ENCODE measurements around the gene TCP10L. TPM values are rescaled to one million over a fixed set of nuclear protein-coding genes. Genes with fewer than 3 reads are reported as not detected.

Gene TCP10L
- total and polyA plus RNA-seq, 9 donors: 0.48 to 5.2 (median 1.7) TPM

DNA sequence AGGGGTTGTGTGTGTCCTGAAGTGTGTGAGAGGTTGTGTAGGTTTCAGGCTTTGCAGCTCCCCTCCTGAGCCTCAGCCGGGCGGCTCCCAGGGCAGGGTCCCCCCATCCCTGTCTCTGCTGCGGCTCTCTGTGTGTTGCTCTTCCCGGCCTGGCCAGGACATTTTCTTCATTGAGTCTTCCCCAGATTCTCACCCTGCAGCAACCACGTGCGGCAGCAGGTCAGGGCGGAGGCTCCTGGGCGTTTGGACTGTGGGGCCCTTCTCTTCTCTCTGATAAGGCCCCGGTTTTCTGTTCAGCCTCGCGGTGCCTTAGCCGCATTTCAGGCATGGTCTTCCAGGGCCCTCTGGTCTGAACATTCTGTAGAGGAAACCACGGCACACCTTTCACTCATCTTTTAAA lies 1.8 kb upstream of the TCP10L start:
- no peak overlapping the region for H3K27ac ChIP-seq
- no peaks in the 10 kb centered on the region for H3K9me3 ChIP-seq
- no peaks in the 10 kb centered on the region for H3K27me3 ChIP-seq
- DNase-seq: no peak
- no peaks in the 10 kb centered on the region for H3K36me3 ChIP-seq
- WGBS, 3 donors: 71 to 75% (median 73%) methylated on average over 13 of the region's 13 CpGs
- no peak for TF ChIP-seq POLR2A (IDR thresholded peaks at IDR 0.05)
- TF ChIP-seq, protein P1, sequence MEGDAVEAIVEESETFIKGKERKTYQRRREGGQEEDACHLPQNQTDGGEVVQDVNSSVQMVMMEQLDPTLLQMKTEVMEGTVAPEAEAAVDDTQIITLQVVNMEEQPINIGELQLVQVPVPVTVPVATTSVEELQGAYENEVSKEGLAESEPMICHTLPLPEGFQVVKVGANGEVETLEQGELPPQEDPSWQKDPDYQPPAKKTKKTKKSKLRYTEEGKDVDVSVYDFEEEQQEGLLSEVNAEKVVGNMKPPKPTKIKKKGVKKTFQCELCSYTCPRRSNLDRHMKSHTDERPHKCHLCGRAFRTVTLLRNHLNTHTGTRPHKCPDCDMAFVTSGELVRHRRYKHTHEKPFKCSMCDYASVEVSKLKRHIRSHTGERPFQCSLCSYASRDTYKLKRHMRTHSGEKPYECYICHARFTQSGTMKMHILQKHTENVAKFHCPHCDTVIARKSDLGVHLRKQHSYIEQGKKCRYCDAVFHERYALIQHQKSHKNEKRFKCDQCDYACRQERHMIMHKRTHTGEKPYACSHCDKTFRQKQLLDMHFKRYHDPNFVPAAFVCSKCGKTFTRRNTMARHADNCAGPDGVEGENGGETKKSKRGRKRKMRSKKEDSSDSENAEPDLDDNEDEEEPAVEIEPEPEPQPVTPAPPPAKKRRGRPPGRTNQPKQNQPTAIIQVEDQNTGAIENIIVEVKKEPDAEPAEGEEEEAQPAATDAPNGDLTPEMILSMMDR (IDR thresholded peaks at IDR 0.05): no peak
- intact Hi-C loops (cut with DNase I): no loop called here
- no peaks in the 10 kb centered on the region for H3K4me1 ChIP-seq (ENCODE audit: insufficient read depth)
- H3K4me3 ChIP-seq: no peak overlapping the region

DNA sequence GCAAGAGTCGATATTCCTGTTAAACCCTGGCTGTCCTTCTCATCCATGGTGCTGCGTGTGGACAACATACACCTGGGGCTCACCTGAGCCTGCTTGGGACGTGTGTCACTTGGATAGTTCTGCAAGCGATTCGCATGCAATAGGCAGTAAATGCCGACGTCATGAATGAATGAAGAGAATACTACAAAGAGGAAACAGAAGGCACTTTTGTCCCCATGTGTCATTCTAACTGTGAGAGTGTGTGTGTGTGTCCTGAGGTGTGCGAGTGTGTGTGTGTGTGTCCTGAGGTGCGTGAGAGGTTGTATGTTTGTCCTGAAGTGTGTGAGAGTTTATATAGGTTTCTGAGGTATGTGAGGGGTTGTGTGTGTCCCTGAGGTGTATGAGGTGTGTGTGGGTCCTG lies 647 bp upstream of the TCP10L start:
- 83 to 93% (median 88%) methylated on average over 9 of the region's 9 CpGs for WGBS, 3 donors
- intact Hi-C loops (cut with DNase I): no loop called here
- DNase-seq: no peak
- no peak for TF ChIP-seq EP300 (IDR thresholded peaks at IDR 0.05)
- TF ChIP-seq, protein P1 (IDR thresholded peaks at IDR 0.05): no peak
- no peak for TF ChIP-seq POLR2A (IDR thresholded peaks at IDR 0.05)
- Histone ChIP-seq H3K9me3 (no peaks in the 10 kb centered on the region), H3K27ac (no peak overlapping the region), H3K4me1 (ENCODE audit: insufficient read depth) (no peaks in the 10 kb centered on the region), H3K36me3 (no peaks in the 10 kb centered on the region), H3K27me3 (no peaks in the 10 kb centered on the region), H3K4me3 (no peak overlapping the region)

DNA sequence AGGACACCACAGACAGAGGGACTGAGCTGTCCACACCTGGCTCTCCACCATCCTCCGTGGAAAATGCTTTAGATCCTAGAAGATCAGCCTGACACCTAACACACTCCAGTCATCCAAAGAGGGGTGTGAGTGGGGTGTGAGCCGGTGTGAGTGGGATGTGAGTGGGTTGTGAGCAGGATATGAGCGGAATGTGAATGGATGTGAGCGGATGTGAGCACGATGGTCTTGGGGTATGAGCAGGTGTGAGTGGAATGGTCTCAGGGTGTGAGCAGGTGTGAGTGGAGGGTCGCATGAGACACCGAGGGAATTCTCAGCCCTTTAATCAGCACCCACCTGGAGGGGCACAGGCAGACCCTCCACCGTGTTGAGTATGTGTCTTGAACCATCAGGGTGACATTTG lies 851 bp downstream of the TCP10L start:
- intact Hi-C loops (cut with DNase I): no loop called here
- 83 to 91% (median 85%) methylated on average over 8 of the region's 8 CpGs for WGBS, 3 donors
- TF ChIP-seq, protein P1 (IDR thresholded peaks at IDR 0.05): no peak
- no peak for TF ChIP-seq POLR2A (IDR thresholded peaks at IDR 0.05)
- TF ChIP-seq EP300 (IDR thresholded peaks at IDR 0.05): no peak
- Histone ChIP-seq H3K4me3 (no peak overlapping the region), H3K27ac (no peak overlapping the region), H3K27me3 (no peaks in the 10 kb centered on the region), H3K9me3 (no peaks in the 10 kb centered on the region), H3K4me1 (ENCODE audit: insufficient read depth) (no peaks in the 10 kb centered on the region), H3K36me3 (no peaks in the 10 kb centered on the region)
- no peak for DNase-seq

DNA sequence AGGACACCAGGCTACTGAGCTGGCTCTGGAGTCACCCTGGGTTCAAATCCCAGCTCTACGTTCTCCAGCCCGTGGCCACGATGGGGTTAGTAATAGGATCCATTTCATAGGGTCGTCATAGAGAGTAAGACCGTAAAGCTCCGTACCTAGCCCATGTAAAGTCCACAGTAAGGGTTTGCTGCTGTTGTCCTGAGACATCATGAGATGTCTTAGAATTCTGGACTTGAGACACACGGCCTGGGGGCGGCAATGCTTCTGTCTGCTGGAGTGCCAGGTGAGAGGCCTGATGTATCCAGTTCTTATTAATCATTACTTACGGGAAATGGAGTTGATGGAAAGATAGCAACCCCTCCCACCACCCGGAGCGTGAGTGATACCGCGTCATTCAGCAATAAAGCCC lies 3.6 kb downstream of the TCP10L start:
- no peak for TF ChIP-seq EP300 (IDR thresholded peaks at IDR 0.05)
- no peak for TF ChIP-seq POLR2A (IDR thresholded peaks at IDR 0.05)
- TF ChIP-seq, protein P1 (IDR thresholded peaks at IDR 0.05): no peak
- no peaks in the 10 kb centered on the region for H3K4me1 ChIP-seq (ENCODE audit: insufficient read depth)
- no peaks in the 10 kb centered on the region for H3K36me3 ChIP-seq
- H3K27ac ChIP-seq: no peak overlapping the region
- 91 to 93% (median 92%) methylated on average over 13 of the region's 13 CpGs for WGBS, 3 donors
- intact Hi-C loops (cut with DNase I): no loop called here
- H3K27me3 ChIP-seq: no peaks in the 10 kb centered on the region
- H3K9me3 ChIP-seq: no peaks in the 10 kb centered on the region
- DNase-seq: peak in 1 of 5 donors; percentile 1
- H3K4me3 ChIP-seq: no peak overlapping the region

DNA sequence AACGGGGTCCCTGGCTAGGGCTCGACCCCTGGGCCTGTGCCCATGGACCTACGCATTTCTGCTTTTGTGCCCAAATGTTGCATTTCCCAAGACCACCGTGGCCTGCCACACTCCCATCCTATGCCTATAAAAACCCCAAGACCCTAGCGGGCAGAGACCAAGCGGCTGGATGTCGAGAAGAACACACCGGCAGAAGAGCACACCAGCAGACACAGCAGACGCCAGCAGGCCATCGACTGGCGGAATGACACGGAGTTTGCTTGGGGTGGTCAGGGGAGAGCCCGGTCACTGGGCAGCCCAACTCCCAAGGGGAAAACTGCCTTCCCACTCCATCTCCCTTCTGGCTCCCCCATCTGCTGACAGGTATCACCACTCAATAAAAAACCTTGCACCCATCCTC lies 4.4 kb downstream of the TCP10L start:
- 90 to 93% (median 92%) methylated on average over 13 of the region's 13 CpGs for WGBS, 3 donors
- Histone ChIP-seq H3K4me3 (no peak overlapping the region), H3K36me3 (no peaks in the 10 kb centered on the region), H3K27ac (no peak overlapping the region), H3K27me3 (no peaks in the 10 kb centered on the region), H3K9me3 (no peaks in the 10 kb centered on the region), H3K4me1 (ENCODE audit: insufficient read depth) (no peaks in the 10 kb centered on the region)
- no peak for TF ChIP-seq EP300 (IDR thresholded peaks at IDR 0.05)
- no peak for TF ChIP-seq POLR2A (IDR thresholded peaks at IDR 0.05)
- TF ChIP-seq, protein P1 (IDR thresholded peaks at IDR 0.05): no peak
- intact Hi-C loops (cut with DNase I): no loop called here
- DNase-seq: no peak
